ENCODE measurements around the gene FAHD1. TPM values are rescaled to one million over a fixed set of nuclear protein-coding genes. Genes with fewer than 3 reads are reported as not detected.

FAHD1 gene
- total RNA-seq, 5 donors from 2014 or later (not counting 1 experiment from before 2014, with no cell fraction given): 6.2 to 15.3 (median 11.2) TPM

DNA sequence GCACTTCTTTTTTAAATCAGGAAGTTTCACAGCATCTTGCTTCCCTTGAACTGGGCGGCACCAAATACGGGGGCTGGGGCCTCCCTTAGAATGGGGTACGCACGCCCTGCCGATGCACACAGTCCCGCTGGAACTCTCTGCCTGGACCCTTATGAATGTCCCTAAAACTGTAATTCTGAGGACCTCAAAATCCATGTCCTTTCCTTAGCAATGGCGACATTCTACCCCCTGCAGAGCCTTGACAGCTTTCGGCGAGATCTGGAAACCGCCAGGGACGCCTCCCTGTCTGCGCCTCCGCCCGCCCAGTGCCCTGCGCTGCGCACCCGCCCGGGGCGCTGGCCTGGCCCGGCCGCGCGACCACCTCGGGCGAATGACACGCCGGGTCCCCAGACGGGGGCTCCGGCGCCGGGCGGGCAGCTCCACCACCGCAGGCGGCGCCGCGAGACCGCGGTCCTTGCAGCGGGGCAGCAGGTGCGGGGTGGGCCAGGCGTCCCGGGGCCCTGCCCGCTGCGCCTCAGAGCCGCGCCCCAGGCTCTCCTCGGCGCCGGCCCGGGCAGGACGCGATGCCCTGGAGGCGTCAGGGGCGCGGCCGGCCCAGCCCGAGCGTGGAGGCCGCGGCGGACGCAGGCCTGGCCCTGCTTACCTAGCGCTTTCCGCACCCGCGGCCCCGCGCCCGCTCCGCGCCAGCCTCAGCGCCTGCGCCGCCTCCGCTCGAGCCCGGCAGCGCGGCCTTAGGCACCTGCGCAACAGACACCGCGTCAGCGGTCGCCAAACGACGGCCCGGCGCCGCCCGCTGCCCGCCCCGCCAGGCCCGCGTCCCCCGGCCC lies 929 bp upstream of the FAHD1 start:
- H3K9me3 ChIP-seq: no peaks in the 10 kb centered on the region
- H3K9me3 Mint-ChIP-seq: no peaks in the 10 kb centered on the region
- ChIA-PET POLR2A (interaction anchor here in 1 of 2 donors (0.7 kb wide), 1 partner anchor 1032 kb away, joined by 3 read pairs; no protein-coding TSS in a partner anchor), CTCF (interaction anchor here in 1 of 2 donors (1.5 kb wide), 1 partner anchor 44 kb away, joined by 6 read pairs; the partner anchor contains the start of genes NUBP2 and SPSB3)
- peaks cover 10 to 55% of the 10 kb centered on the region in 2 experiments for H3K4me1 ChIP-seq (ENCODE audit: control insufficient read depth in 1 of 2, extremely low read depth in 1 of 2, insufficient read depth in 2 of 2, low read length in 2 of 2)
- peak overlapping the region; percentile 87 to 90 for H3K27ac Mint-ChIP-seq
- no peaks in the 10 kb centered on the region for H3K27me3 Mint-ChIP-seq
- peak; percentile 78 to 79 (median 79) for ATAC-seq (replicated peaks in 1 of 4)
- peak overlapping the region; percentile 55 for H3K27ac ChIP-seq (ENCODE audit: low read length)
- peak overlapping the region; percentile 81 to 90 (median 85) for H3K4me3 Mint-ChIP-seq
- peak in 33 of 35 experiments; percentile 15 to 89 (median 65) for DNase-seq
- no peaks in the 10 kb centered on the region for H3K36me3 Mint-ChIP-seq
- no peaks in the 10 kb centered on the region for H3K27me3 ChIP-seq (replicated peaks in 1 of 2; ENCODE audit: control insufficient read depth in 2 of 2, extremely low read depth in 1 of 2, insufficient read depth in 2 of 2, low read length in 1 of 2)
- WGBS (ENCODE audit: insufficient coverage): under 1% methylated on average over 96 of the region's 96 CpGs
- peaks cover 32 to 55% (median 46%) of the 10 kb centered on the region in 3 donors for H3K4me1 Mint-ChIP-seq
- peak overlapping the region; percentile 35 to 87 for H3K4me3 ChIP-seq (ENCODE audit: control insufficient read depth in 1 of 2, extremely low read depth in 1 of 2, low read length in 1 of 2)
- peaks cover 13 to 18% of the 10 kb centered on the region in 2 donors for H3K36me3 ChIP-seq (ENCODE audit: control insufficient read depth in 2 of 2, extremely low read depth in 1 of 2, insufficient read depth in 1 of 2, low read length in 1 of 2)

DNA sequence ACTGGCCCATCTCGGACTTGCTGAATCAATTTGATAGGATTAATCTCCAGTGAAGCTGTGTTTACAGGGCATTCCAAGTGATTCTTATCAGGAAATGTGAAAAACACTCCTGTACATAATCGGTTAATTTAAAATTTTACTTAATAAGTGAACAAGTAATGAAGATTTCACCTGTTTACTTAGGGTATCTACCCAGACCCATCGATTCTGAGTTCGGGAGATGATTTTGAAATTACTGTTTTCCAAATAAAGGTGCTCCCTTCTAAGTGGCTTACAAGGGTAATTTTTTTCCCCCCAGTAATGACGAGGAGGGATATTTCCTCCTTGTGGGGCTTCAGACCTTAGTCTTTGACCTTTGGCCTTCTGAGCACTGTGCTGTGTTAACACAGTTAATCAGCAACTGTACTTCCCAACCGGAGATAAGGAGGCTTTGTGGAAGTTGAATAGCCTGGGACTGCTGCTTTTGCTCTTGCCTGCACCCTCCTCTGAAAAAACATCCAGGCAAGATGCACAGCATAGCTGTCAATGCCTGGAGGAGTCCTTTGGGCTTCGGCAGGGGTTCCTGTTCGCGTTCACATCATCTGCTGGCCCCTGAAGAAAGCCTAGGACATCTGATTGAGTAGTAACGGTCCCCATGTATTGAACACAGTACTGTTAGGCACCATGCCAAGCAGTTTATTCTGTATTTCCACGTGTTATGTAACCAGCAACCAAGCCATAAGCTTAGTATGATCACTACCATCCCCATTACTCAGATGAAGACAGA lies 1.8 kb downstream of the FAHD1 start:
- no peaks in the 10 kb centered on the region for H3K9me3 Mint-ChIP-seq
- Histone ChIP-seq H3K36me3 (ENCODE audit: control insufficient read depth in 2 of 2, extremely low read depth in 1 of 2, insufficient read depth in 1 of 2, low read length in 1 of 2) (no peaks in the 10 kb centered on the region), H3K27me3 (replicated peaks in 1 of 2; ENCODE audit: control insufficient read depth in 2 of 2, extremely low read depth in 1 of 2, insufficient read depth in 2 of 2, low read length in 1 of 2) (no peaks in the 10 kb centered on the region), H3K9me3 (no peaks in the 10 kb centered on the region), H3K4me1 (ENCODE audit: control insufficient read depth in 1 of 2, extremely low read depth in 1 of 2, insufficient read depth in 2 of 2, low read length in 2 of 2) (peaks cover 10 to 38% of the 10 kb centered on the region in 2 experiments), H3K4me3 (ENCODE audit: control insufficient read depth in 1 of 2, extremely low read depth in 1 of 2, low read length in 1 of 2) (no peak overlapping the region), H3K27ac (ENCODE audit: low read length) (no peak overlapping the region)
- no peak for ATAC-seq (replicated peaks in 1 of 4)
- DNase-seq: no peak
- ChIA-PET POLR2A (interaction anchor here (0.5 to 0.6 kb wide), 2 partner anchors 10 to 386 kb away, joined by 3 to 4 read pairs; partner anchors contain the start of gene PGP (in 1 of the 2)), CTCF (no interaction called here)
- H3K27me3 Mint-ChIP-seq: no peaks in the 10 kb centered on the region
- peak overlapping the region; percentile 34 to 59 for H3K27ac Mint-ChIP-seq
- 93% methylated on average over 3 of the region's 11 CpGs for WGBS (ENCODE audit: insufficient coverage)
- peaks cover 33 to 54% (median 44%) of the 10 kb centered on the region in 3 donors for H3K4me1 Mint-ChIP-seq
- H3K36me3 Mint-ChIP-seq: peaks cover 3% of the 10 kb centered on the region
- peak overlapping the region; percentile 24 to 94 (median 90) for H3K4me3 Mint-ChIP-seq

DNA sequence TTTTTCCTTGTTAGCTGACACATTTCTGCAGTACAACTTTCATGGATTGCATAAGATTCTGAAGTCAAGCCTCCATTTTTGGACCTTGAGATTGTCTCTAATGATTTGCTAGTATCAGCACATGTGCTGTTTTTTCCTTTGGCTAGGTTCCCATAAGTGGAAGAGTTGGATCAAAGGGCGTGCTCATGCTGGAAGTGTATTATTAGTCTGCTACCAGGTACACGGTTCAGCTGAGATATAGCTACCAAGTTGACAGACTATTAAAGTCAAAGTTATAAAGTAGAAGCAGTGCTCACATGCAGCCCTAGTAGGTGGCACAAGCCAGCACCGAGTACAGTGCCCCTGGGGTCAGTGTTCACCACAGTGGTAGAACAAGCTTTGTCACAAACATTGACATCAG lies 3.2 kb downstream of the FAHD1 start:
- Histone ChIP-seq H3K27me3 (replicated peaks in 1 of 2; ENCODE audit: control insufficient read depth in 2 of 2, extremely low read depth in 1 of 2, insufficient read depth in 2 of 2, low read length in 1 of 2) (no peaks in the 10 kb centered on the region), H3K4me3 (ENCODE audit: control insufficient read depth in 1 of 2, extremely low read depth in 1 of 2, low read length in 1 of 2) (no peak overlapping the region), H3K27ac (ENCODE audit: low read length) (no peak overlapping the region), H3K36me3 (ENCODE audit: control insufficient read depth in 2 of 2, extremely low read depth in 1 of 2, insufficient read depth in 1 of 2, low read length in 1 of 2) (no peaks in the 10 kb centered on the region), H3K9me3 (no peaks in the 10 kb centered on the region), H3K4me1 (ENCODE audit: control insufficient read depth in 1 of 2, extremely low read depth in 1 of 2, insufficient read depth in 2 of 2, low read length in 2 of 2) (peaks cover 9 to 24% of the 10 kb centered on the region in 2 experiments)
- ChIA-PET CTCF (no interaction called here), POLR2A (no interaction called here)
- no peak overlapping the region for H3K4me3 Mint-ChIP-seq
- no peak for DNase-seq
- no peak overlapping the region for H3K27ac Mint-ChIP-seq
- peaks cover 26 to 43% (median 31%) of the 10 kb centered on the region in 3 donors for H3K4me1 Mint-ChIP-seq
- 88% methylated on average over 3 of the region's 3 CpGs for WGBS (ENCODE audit: insufficient coverage)
- H3K27me3 Mint-ChIP-seq: no peaks in the 10 kb centered on the region
- peaks cover 3% of the 10 kb centered on the region for H3K36me3 Mint-ChIP-seq
- H3K9me3 Mint-ChIP-seq: no peaks in the 10 kb centered on the region
- no peak for ATAC-seq (replicated peaks in 1 of 4)

DNA sequence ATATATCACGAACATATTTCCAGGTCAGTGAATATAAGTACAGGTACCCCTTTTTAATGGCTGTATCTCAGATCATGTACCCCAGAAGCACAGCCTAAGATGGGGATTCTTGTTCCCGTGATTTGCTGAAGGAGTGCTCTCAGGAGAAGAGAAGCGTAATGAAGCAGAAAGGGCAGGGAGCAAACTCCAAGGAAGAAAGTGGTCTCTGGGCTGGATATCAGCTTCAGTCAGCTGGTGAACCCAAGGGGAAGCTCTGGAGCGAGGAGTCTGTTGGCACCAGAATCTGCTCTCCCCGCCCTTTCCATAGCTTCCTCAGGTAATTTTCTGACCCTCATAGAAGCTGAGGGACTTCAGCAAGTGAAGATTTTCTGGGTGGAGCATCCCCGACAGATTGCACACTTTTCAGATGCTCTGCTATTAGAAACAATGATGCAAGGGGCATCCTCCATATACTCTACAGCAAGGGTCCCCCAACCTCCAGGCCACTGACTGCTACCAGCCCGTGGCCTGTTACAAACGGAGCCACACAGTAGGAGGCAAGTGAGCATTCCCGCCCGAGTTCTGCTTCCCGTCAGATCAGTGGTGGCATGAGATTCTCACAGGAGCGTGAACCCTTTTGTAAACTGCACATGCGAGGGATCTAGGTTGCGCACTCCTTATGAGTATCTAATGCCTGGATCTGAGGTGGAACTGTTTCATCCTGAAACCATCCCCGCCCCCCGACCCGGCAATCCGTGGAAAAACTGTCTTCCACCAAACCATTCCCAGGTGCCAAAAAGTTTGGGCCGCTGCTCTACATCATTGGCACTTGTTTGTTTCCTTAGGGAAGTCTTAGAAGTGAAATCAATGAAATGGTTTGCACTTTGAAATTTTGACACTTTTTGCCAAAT lies 4.4 kb downstream of the FAHD1 start:
- WGBS (ENCODE audit: insufficient coverage): 93% methylated on average over 13 of the region's 19 CpGs
- H3K4me1 Mint-ChIP-seq: peaks cover 24 to 36% (median 26%) of the 10 kb centered on the region in 3 donors
- no peaks in the 10 kb centered on the region for H3K36me3 ChIP-seq (ENCODE audit: control insufficient read depth in 2 of 2, extremely low read depth in 1 of 2, insufficient read depth in 1 of 2, low read length in 1 of 2)
- no peak overlapping the region for H3K4me3 Mint-ChIP-seq
- H3K9me3 Mint-ChIP-seq: no peaks in the 10 kb centered on the region
- peaks cover 8 to 16% of the 10 kb centered on the region in 2 experiments for H3K4me1 ChIP-seq (ENCODE audit: control insufficient read depth in 1 of 2, extremely low read depth in 1 of 2, insufficient read depth in 2 of 2, low read length in 2 of 2)
- DNase-seq (no peak), ATAC-seq (replicated peaks in 1 of 4) (no peak)
- peaks cover 3% of the 10 kb centered on the region for H3K36me3 Mint-ChIP-seq
- no peaks in the 10 kb centered on the region for H3K27me3 ChIP-seq (replicated peaks in 1 of 2; ENCODE audit: control insufficient read depth in 2 of 2, extremely low read depth in 1 of 2, insufficient read depth in 2 of 2, low read length in 1 of 2)
- ChIA-PET CTCF (no interaction called here), POLR2A (no interaction called here)
- H3K27me3 Mint-ChIP-seq: no peaks in the 10 kb centered on the region
- no peak overlapping the region for H3K27ac ChIP-seq (ENCODE audit: low read length)
- no peak overlapping the region for H3K27ac Mint-ChIP-seq
- H3K4me3 ChIP-seq (ENCODE audit: control insufficient read depth in 1 of 2, extremely low read depth in 1 of 2, low read length in 1 of 2): no peak overlapping the region
- no peaks in the 10 kb centered on the region for H3K9me3 ChIP-seq

DNA sequence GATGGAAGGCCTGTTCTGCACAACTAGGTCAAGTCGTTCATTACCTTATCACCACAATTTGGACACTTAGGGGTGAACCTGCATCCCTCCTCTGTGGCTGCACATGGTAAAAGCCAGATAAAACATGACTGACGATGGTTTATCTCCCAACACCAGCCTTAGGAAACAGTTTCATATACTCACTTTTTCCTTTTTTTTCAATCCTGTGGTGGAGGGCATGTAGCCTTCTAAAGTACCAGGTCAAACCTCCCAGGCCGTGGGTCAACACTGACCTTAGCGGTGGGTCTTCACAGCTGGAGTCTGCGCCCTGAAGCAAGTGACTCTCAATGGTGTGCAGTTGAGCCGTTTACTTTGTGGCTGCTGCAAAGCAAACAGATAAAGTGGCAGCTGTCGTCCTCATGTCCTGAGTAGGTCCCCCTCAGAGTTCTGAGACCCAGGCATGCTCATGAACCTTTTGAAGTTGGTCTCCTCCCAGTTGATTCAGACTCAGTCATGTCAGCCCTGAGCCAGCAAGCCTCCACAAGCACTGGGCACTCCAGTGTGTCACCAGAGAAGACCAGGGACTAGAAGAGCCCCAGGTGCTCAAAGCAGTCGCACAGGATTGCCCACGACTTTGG lies 5.9 kb downstream of the FAHD1 start:
- Histone ChIP-seq H3K4me3 (ENCODE audit: control insufficient read depth in 1 of 2, extremely low read depth in 1 of 2, low read length in 1 of 2) (no peak overlapping the region), H3K27me3 (replicated peaks in 1 of 2; ENCODE audit: control insufficient read depth in 2 of 2, extremely low read depth in 1 of 2, insufficient read depth in 2 of 2, low read length in 1 of 2) (no peaks in the 10 kb centered on the region), H3K36me3 (ENCODE audit: control insufficient read depth in 2 of 2, extremely low read depth in 1 of 2, insufficient read depth in 1 of 2, low read length in 1 of 2) (no peaks in the 10 kb centered on the region), H3K27ac (ENCODE audit: low read length) (no peak overlapping the region), H3K9me3 (no peaks in the 10 kb centered on the region), H3K4me1 (ENCODE audit: control insufficient read depth in 1 of 2, extremely low read depth in 1 of 2, insufficient read depth in 2 of 2, low read length in 2 of 2) (peaks cover 2 to 7% of the 10 kb centered on the region in 2 experiments)
- ChIA-PET POLR2A (no interaction called here), CTCF (interaction anchor here (0.6 to 0.7 kb wide), 2 partner anchors 8 to 187 kb away, joined by 6 to 7 read pairs; no protein-coding TSS in a partner anchor)
- Mint-ChIP-seq H3K27me3 (no peaks in the 10 kb centered on the region), H3K9me3 (no peaks in the 10 kb centered on the region), H3K4me3 (no peak overlapping the region), H3K4me1 (peaks cover 16 to 27% (median 17%) of the 10 kb centered on the region in 3 donors), H3K36me3 (peaks cover 3% of the 10 kb centered on the region), H3K27ac (no peak overlapping the region)
- no peak for ATAC-seq (replicated peaks in 1 of 4)
- 83% methylated on average over 6 of the region's 9 CpGs for WGBS (ENCODE audit: insufficient coverage)
- no peak for DNase-seq

Measured in T-cell (primary cell).